Right atrium auricular region (tissue), 2 donors: ENCODE data around the gene PTMS. TPM values are rescaled to one million over a fixed set of nuclear protein-coding genes. Genes with fewer than 3 reads are reported as not detected.

ENCODE experiments used
- DNase-seq: peaks from one replicate; pipeline ENCODE4 v3.0.0-alpha.2; 2019; ENCODE audit warnings: low spot score
- H3K27ac ChIP-seq, 2 donors: fragments of 200-600 bp; sonication (generic); 1 replicate in 1 of 2; 2 replicates in 1 of 2; pipeline ENCODE4 v1.5.1; 2016 to 2019
- H3K27me3 ChIP-seq, 2 donors: fragments of 200-600 bp; sonication (generic); one replicate each; pipeline versions ENCODE4 v1.5.1 to v1.6.0; 2017 to 2019
- H3K36me3 ChIP-seq: fragments of 200-600 bp; sonication (generic); one replicate; pipeline ENCODE4 v1.5.1; 2016
- H3K4me1 ChIP-seq, 2 donors: fragments of 200-600 bp; sonication (generic); one replicate each; pipeline versions ENCODE4 v1.5.1 to v1.6.0; 2017 to 2019
- H3K4me3 ChIP-seq, 2 donors: fragments of 200-600 bp; sonication (generic); 1 replicate in 1 of 2; 2 replicates in 1 of 2; pipeline ENCODE4 v1.5.1; 2017 to 2019; ENCODE audit warnings: mild to moderate bottlenecking in 1 of 2, moderate library complexity in 1 of 2
- H3K9me3 ChIP-seq, 2 donors: fragments of 200-600 bp; sonication (generic); one replicate each; pipeline ENCODE4 v1.5.1; 2019
- total RNA-seq, 2 donors: library from RNA; depleted of rRNA; stranded (reverse); fragments of >200 nt; gene quantifications; one replicate each; pipeline ENCODE4 v1.1.0, GENCODE V29; 2016
- TF ChIP-seq, protein P1 (sequence below), 2 donors: fragments of 200-600 bp; sonication (generic); IDR thresholded peaks; one replicate each; pipeline ENCODE4 v1.5.1; 2019; ENCODE audit warnings: antibody characterized with exemption in 2 of 2

PTMS gene, protein sequence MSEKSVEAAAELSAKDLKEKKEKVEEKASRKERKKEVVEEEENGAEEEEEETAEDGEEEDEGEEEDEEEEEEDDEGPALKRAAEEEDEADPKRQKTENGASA
- 100 to 1,000 TPM in 1 of 2 donors, 10 to 100 TPM in 1; 67.8 to 119 TPM for total RNA-seq

- H3K27ac ChIP-seq, result peak within 1 kb of the TSS; percentile 80 to 88
- peak within 1 kb of the TSS; percentile 72 to 80 for H3K4me3 ChIP-seq
- DNase-seq, result peak; percentile 83
- H3K4me1 ChIP-seq, result peaks cover 0 to 51% of the 10 kb centered on the region in 2 donors
- no peaks in the 10 kb centered on the region for H3K9me3 ChIP-seq
- TF ChIP-seq, protein P1, sequence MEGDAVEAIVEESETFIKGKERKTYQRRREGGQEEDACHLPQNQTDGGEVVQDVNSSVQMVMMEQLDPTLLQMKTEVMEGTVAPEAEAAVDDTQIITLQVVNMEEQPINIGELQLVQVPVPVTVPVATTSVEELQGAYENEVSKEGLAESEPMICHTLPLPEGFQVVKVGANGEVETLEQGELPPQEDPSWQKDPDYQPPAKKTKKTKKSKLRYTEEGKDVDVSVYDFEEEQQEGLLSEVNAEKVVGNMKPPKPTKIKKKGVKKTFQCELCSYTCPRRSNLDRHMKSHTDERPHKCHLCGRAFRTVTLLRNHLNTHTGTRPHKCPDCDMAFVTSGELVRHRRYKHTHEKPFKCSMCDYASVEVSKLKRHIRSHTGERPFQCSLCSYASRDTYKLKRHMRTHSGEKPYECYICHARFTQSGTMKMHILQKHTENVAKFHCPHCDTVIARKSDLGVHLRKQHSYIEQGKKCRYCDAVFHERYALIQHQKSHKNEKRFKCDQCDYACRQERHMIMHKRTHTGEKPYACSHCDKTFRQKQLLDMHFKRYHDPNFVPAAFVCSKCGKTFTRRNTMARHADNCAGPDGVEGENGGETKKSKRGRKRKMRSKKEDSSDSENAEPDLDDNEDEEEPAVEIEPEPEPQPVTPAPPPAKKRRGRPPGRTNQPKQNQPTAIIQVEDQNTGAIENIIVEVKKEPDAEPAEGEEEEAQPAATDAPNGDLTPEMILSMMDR (IDR thresholded peaks at IDR 0.05), result no peak
- peaks cover 6% of the 10 kb centered on the region for H3K36me3 ChIP-seq
- H3K27me3 ChIP-seq, result no peaks in the 10 kb centered on the region
These were observed at the start of gene PTMS for GRCh38 chr12:6765634-6766581. TSS of gene PTMS (plus strand) at chr12:6766363. CDS start at chr12:6766706, 343 bp downstream.

GRCh38 chr12:6716874-6717437 lies 49.2 kb upstream of the PTMS start:
- no peak for DNase-seq
- H3K36me3 ChIP-seq, result no peaks in the 10 kb centered on the region
- H3K27me3 ChIP-seq, result no peaks in the 10 kb centered on the region
- TF ChIP-seq, protein P1 (IDR thresholded peaks at IDR 0.05), result no peak
- no peak overlapping the region for H3K4me3 ChIP-seq
- H3K27ac ChIP-seq, result no peak overlapping the region
- H3K9me3 ChIP-seq, result no peaks in the 10 kb centered on the region
- no peaks in the 10 kb centered on the region for H3K4me1 ChIP-seq

DNA sequence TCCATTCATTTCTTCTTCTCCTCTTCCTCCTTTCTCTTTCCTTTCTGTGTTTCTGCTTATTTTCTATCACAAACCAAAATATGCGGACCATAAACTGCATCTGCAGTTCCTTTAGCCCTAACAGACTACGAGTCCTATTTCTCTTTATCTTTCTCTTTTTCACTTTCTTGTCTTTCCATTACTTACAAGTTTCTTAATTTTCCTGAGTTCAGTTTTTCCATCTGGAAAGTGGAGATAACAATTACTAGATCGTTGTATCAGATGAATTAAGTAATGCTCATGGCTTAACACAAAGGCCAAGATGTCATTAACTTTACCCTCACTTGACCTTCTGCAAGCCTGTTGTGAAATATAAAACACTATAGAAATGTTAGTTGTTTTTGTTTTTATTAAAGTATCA lies 43.3 kb upstream of the PTMS start:
- no peaks in the 10 kb centered on the region for H3K27me3 ChIP-seq
- no peaks in the 10 kb centered on the region for H3K9me3 ChIP-seq
- TF ChIP-seq, protein P1 (IDR thresholded peaks at IDR 0.05), result no peak
- no peak for DNase-seq
- no peak overlapping the region for H3K27ac ChIP-seq
- peaks cover 0 to 15% of the 10 kb centered on the region in 2 donors for H3K4me1 ChIP-seq
- no peak overlapping the region for H3K4me3 ChIP-seq
- H3K36me3 ChIP-seq, result peaks cover 5% of the 10 kb centered on the region

- H3K27me3 ChIP-seq, result no peaks in the 10 kb centered on the region
- TF ChIP-seq, protein P1 (IDR thresholded peaks at IDR 0.05), result no peak
- DNase-seq, result peak; percentile 98
- H3K27ac ChIP-seq, result peak within 1 kb of the TSS; percentile 82 to 88
- H3K4me1 ChIP-seq, result peaks cover 0 to 15% of the 10 kb centered on the region in 2 donors
- peaks cover 14% of the 10 kb centered on the region for H3K36me3 ChIP-seq
- H3K4me3 ChIP-seq, result peak within 1 kb of the TSS; percentile 61 to 74
- no peaks in the 10 kb centered on the region for H3K9me3 ChIP-seq
These were observed 42.4 kb upstream of the PTMS start, which contains the start of gene COPS7A for GRCh38 chr12:6723607-6724408. TSS of gene COPS7A (plus strand) at chr12:6724046. CDS start at chr12:6724657, 611 bp downstream.

- Histone ChIP-seq H3K27ac (peak overlapping the region; percentile 82 to 88), H3K4me3 (peak overlapping the region; percentile 61 to 74), H3K27me3 (no peaks in the 10 kb centered on the region), H3K36me3 (peaks cover 20% of the 10 kb centered on the region), H3K4me1 (peaks cover 0 to 15% of the 10 kb centered on the region in 2 donors), H3K9me3 (no peaks in the 10 kb centered on the region)
- DNase-seq, result no peak
- TF ChIP-seq, protein P1 (IDR thresholded peaks at IDR 0.05), result no peak
These were observed 41.8 kb upstream of the PTMS start for GRCh38 chr12:6724409-6724797.
